ENCODE data around the gene SH3PXD2A.

The SH3PXD2A gene

GRCh38 chr10:103711351-103711994, 143.9 kb downstream of the SH3PXD2A start:
- no peak overlapping the region for H3K4me2 ChIP-seq (ENCODE audit: low read length)
- no peak overlapping the region for H2AFZ ChIP-seq
- H3K36me3 ChIP-seq (ENCODE audit: control insufficient read depth, insufficient read depth, low read length) = no peaks in the 10 kb centered on the region
- H3K9ac ChIP-seq = no peak overlapping the region
- H3K27me3 ChIP-seq (ENCODE audit: control insufficient read depth, insufficient read depth, low read length) = no peaks in the 10 kb centered on the region
- H3K9me3 ChIP-seq (ENCODE audit: control insufficient read depth, low read length) = no peaks in the 10 kb centered on the region
- no peak overlapping the region for H3K4me3 ChIP-seq (ENCODE audit: low read depth, low read length)
- no peaks in the 10 kb centered on the region for H3K4me1 ChIP-seq
- TF ChIP-seq, protein P1, sequence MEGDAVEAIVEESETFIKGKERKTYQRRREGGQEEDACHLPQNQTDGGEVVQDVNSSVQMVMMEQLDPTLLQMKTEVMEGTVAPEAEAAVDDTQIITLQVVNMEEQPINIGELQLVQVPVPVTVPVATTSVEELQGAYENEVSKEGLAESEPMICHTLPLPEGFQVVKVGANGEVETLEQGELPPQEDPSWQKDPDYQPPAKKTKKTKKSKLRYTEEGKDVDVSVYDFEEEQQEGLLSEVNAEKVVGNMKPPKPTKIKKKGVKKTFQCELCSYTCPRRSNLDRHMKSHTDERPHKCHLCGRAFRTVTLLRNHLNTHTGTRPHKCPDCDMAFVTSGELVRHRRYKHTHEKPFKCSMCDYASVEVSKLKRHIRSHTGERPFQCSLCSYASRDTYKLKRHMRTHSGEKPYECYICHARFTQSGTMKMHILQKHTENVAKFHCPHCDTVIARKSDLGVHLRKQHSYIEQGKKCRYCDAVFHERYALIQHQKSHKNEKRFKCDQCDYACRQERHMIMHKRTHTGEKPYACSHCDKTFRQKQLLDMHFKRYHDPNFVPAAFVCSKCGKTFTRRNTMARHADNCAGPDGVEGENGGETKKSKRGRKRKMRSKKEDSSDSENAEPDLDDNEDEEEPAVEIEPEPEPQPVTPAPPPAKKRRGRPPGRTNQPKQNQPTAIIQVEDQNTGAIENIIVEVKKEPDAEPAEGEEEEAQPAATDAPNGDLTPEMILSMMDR (IDR thresholded peaks at IDR 0.05) = no peak
- H3K27ac ChIP-seq = no peak overlapping the region
- no peaks in the 10 kb centered on the region for H3K79me2 ChIP-seq

GRCh38 chr10:103710490-103710889, 144.9 kb downstream of the SH3PXD2A start:
- no peak overlapping the region for H3K27ac ChIP-seq
- no peaks in the 10 kb centered on the region for H3K36me3 ChIP-seq (ENCODE audit: control insufficient read depth, insufficient read depth, low read length)
- TF ChIP-seq, protein P1 (IDR thresholded peaks at IDR 0.05) = no peak
- no peak overlapping the region for H2AFZ ChIP-seq
- H3K27me3 ChIP-seq (ENCODE audit: control insufficient read depth, insufficient read depth, low read length) = no peaks in the 10 kb centered on the region
- no peak overlapping the region for H3K9ac ChIP-seq
- H3K4me3 ChIP-seq (ENCODE audit: low read depth, low read length) = no peak overlapping the region
- H3K79me2 ChIP-seq = no peaks in the 10 kb centered on the region
- H3K4me2 ChIP-seq (ENCODE audit: low read length) = no peak overlapping the region
- H3K4me1 ChIP-seq = no peaks in the 10 kb centered on the region
- H3K9me3 ChIP-seq (ENCODE audit: control insufficient read depth, low read length) = no peaks in the 10 kb centered on the region

DNA sequence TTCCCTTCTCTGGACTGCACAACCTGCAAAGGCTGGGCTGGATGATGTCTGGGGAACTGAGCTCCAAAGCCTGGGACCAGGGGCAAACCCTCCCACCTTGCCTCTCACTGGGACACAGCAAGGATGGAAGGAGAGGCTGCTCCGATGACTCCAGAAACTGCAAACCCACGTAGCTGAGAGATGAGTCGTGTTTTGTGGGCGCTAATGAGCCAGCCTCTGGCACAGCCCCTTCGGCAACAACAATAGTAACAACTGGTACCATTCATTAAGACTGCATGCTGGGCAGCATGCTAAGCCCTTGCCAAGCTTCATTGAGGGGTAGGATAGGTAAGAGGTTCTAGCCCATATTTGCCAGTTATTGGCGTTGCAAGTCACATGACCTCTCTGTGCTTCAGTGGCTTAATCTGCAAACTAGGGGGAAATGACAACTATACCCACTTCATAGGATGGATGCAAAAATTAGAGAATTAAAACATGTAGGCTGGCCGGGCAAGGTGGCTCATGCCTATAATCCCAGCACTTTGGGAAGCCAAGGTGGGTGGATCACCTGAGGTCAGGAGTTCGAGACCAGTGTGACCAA, 145.9 kb downstream of the SH3PXD2A start:
- Histone ChIP-seq H3K4me2 (ENCODE audit: low read length) (no peak overlapping the region), H2AFZ (no peak overlapping the region), H3K27ac (no peak overlapping the region), H3K79me2 (no peaks in the 10 kb centered on the region), H3K27me3 (ENCODE audit: control insufficient read depth, insufficient read depth, low read length) (no peaks in the 10 kb centered on the region), H3K9ac (no peak overlapping the region), H3K4me3 (ENCODE audit: low read depth, low read length) (no peak overlapping the region), H3K9me3 (ENCODE audit: control insufficient read depth, low read length) (no peaks in the 10 kb centered on the region), H3K4me1 (no peaks in the 10 kb centered on the region), H3K36me3 (ENCODE audit: control insufficient read depth, insufficient read depth, low read length) (no peaks in the 10 kb centered on the region)
- TF ChIP-seq, protein P1 (IDR thresholded peaks at IDR 0.05) = no peak

GRCh38 chr10:103708627-103709288, 146.6 kb downstream of the SH3PXD2A start:
- Histone ChIP-seq H3K27me3 (ENCODE audit: control insufficient read depth, insufficient read depth, low read length) (no peaks in the 10 kb centered on the region), H3K9me3 (ENCODE audit: control insufficient read depth, low read length) (no peaks in the 10 kb centered on the region), H2AFZ (no peak overlapping the region), H3K79me2 (no peaks in the 10 kb centered on the region), H3K4me1 (no peaks in the 10 kb centered on the region), H3K36me3 (ENCODE audit: control insufficient read depth, insufficient read depth, low read length) (no peaks in the 10 kb centered on the region), H3K4me2 (ENCODE audit: low read length) (no peak overlapping the region), H3K9ac (no peak overlapping the region), H3K4me3 (ENCODE audit: low read depth, low read length) (no peak overlapping the region), H3K27ac (no peak overlapping the region)
- TF ChIP-seq, protein P1 (IDR thresholded peaks at IDR 0.05) = no peak

Data from parathyroid adenoma (tissue), 2 donors.